Stimulated activated CD4-positive, alpha-beta T cell treated with anti-CD3 and anti-CD28 coated beads, Interleukin-4, amount 100 ng/mL, for 48 hours (primary cell): Measurements from ENCODE around the gene LRIG1.

ENCODE experiments used
- DNase-seq, 2 donors: peaks; one replicate each; pipeline ENCODE4 v3.0.0-alpha.2; 2020; ENCODE audit warnings: low read depth in 2 of 2

The LRIG1 gene

GRCh38 chr3:66350601-66351000 lies 150.2 kb downstream of the LRIG1 start:
- DNase-seq, result no peak

DNA sequence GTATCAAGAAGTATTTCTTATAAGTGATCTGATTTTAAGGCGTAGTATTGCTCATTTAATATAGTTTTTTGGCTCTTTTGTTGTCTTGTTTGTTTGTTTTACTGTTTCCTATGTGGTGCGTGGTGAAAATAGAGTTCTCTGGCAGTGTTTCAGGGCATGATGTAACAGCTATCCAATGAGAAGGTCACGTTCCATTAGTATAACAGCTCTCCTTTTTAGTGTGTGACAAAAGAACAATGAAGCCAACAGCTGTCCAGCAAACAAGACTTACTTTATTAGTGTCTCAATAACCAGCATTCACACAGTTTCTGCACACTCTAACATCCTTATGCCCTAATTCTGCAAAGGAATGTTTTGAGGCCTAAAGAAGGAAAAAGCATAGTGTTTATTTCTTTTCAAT lies 152.1 kb downstream of the LRIG1 start:
- DNase-seq, result no peak

- no peak for DNase-seq
These were observed 155.8 kb downstream of the LRIG1 start for GRCh38 chr3:66344848-66345578.

DNA sequence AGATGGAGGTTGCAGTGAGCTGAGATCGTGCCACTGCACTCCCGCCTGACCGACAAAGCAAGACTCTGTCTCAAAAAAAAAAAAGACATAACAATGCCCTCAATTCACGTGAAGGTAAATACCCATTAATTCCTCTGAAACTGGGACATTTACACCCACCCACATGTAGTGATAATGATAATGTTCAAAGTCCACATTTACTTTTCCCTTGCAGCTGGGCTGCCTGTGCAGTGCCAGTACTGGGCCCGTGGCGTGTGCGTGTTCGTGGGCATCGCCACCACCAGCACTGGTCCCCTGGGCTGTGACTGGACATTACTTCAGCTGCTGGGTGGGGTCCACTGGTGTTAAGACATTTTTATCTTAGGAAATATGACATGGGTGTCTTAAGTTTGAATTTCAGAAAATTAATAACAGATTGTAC lies 156.4 kb downstream of the LRIG1 start:
- no peak for DNase-seq

DNA sequence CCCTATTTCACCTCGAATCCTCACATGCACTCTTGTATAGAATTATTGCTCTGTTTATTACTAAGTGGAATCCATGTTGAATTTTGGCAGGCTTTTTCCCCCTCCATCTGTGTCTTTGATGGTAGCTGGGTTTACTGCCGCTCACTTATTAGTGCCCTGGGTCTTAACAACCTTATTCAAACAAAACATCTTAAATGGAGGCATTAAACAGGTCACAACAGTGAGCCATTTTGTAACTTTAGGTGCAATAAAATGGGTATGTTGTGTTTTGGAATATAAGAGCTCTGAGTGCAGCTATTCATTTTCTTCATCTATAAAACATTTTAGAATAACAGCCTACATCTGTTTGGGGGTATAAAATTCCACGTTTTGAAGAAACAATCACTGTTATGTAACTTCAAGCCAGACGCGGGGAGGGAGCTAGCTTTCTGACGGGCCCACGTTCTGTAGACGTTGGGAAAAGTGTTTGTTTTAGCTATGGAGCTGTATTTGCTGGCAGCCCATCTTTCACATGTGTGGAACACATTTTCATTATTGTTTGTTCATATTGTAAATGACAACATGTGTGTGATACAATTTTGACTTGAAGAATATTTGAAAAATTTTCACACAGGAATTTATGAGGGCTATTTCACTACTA lies 158.0 kb downstream of the LRIG1 start:
- no peak for DNase-seq

DNA sequence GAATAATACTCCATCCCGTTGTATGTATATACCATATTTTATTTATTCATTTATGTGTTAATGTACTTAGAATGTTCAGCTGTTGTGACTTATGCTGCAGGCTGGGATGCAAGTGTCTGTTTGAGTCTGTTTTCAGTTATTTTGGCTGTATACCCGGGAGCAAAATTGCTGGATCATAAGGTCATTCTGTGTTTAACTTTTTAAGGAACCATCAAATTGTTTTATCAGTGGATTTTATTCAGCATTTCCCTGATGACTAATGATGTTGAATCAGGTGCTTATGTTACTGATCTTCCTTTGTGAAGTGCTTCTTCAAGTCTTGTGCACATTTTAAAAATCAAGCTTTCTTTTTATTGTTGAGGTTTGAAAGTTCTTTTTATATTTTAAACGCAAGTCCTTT lies 161.9 kb downstream of the LRIG1 start:
- no peak for DNase-seq

GRCh38 chr3:66336333-66336766 lies 164.5 kb downstream of the LRIG1 start:
- no peak for DNase-seq

DNA sequence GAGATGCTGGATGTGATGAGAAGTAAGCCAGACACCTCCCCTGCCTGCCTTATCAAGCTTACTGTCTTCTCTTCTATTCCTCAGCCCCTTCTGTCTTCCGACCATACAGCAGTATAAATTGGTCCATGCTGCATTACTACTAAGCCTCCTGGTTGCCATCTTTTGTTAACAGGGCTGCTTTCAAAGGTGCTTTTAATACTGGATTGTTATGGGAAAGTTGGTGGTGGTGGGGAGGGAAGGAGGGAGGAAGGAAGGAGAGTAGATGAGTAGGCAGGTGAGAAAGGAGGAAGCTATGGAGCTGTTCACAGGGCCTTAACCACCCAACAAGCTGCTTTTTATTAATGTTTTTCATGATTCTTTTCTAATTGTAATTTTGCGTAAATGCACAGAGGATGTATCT lies 165.2 kb downstream of the LRIG1 start:
- DNase-seq, result no peak
